Keratinocyte (primary cell): ENCODE measurements around the gene MAPKBP1. TPM values are rescaled to one million over a fixed set of nuclear protein-coding genes. Genes with fewer than 3 reads are reported as not detected.
"Not testable (repeated sequence)": the region's sequence is repeated elsewhere in the genome, so short reads cannot be mapped to it uniquely, and the experiment has no call there.

ENCODE experiments used
- DNase-seq: peaks from one replicate; pipeline ENCODE4 v3.0.0-alpha.2; 2011; ENCODE audit warnings: low read depth, missing footprints, low spot score
- FAIRE-seq: peaks from 2 replicates; lab custom pipeline; 2011; peaks lifted over from hg19 to GRCh38; lab: Jason Lieb, UNC
- H2AFZ ChIP-seq: 2 replicates; pipeline ENCODE4 v1.6.0; 2012; ENCODE audit warnings: low read length, control low read depth, inconsistent platforms; ENCODE audit not compliant: control insufficient read depth
- H3K27ac ChIP-seq: 2 replicates; pipeline ENCODE4 v1.5.1; 2011; ENCODE audit warnings: low read length; ENCODE audit not compliant: control insufficient read depth, insufficient read depth
- H3K27me3 ChIP-seq: 3 replicates; pipeline ENCODE4 v1.6.0; 2011; ENCODE audit warnings: low read length; ENCODE audit not compliant: control insufficient read depth, insufficient read depth; ENCODE audit errors: extremely low read depth
- H3K36me3 ChIP-seq, 2 experiments: 2 replicates in 1 of 2; 3 replicates in 1 of 2; pipeline ENCODE4 v1.5.1; 2011; ENCODE audit warnings: low read length in 2 of 2, mild to moderate bottlenecking in 1 of 2; ENCODE audit not compliant: control insufficient read depth in 2 of 2, insufficient read depth in 2 of 2; ENCODE audit errors: extremely low read depth in 1 of 2
- H3K4me1 ChIP-seq: 3 replicates; pipeline ENCODE4 v1.5.1; 2011; ENCODE audit warnings: low read length; ENCODE audit not compliant: control insufficient read depth, insufficient read depth; ENCODE audit errors: extremely low read depth
- H3K4me2 ChIP-seq: 3 replicates; pipeline ENCODE4 v1.6.0; 2011; ENCODE audit warnings: low read depth, low read length; ENCODE audit not compliant: control insufficient read depth, insufficient read depth; ENCODE audit errors: extremely low read depth
- H3K4me3 ChIP-seq, 3 experiments: fragments of 200-600 bp in 1 of 3; sonication (generic) in 1 of 3; 2 replicates in 2 of 3; 3 replicates in 1 of 3; pipeline ENCODE4 v1.5.1; 2011 to 2016; ENCODE audit warnings: low read length in 3 of 3, mild to moderate bottlenecking in 3 of 3, control low read depth in 2 of 3, inconsistent platforms in 1 of 3, low read depth in 1 of 3, mixed read lengths in 1 of 3, mixed run types in 1 of 3, moderate library complexity in 1 of 3; ENCODE audit not compliant: control insufficient read depth in 2 of 3, insufficient read depth in 2 of 3; ENCODE audit errors: extremely low read depth in 1 of 3
- H3K79me2 ChIP-seq: 2 replicates; pipeline ENCODE4 v1.6.0; 2012; ENCODE audit warnings: low read length; ENCODE audit not compliant: control insufficient read depth, insufficient read depth
- H3K9ac ChIP-seq: 3 replicates; pipeline ENCODE4 v1.6.0; 2011; ENCODE audit warnings: low read length; ENCODE audit not compliant: control insufficient read depth, insufficient read depth; ENCODE audit errors: extremely low read depth
- H3K9me1 ChIP-seq: 3 replicates; pipeline ENCODE4 v1.6.0; 2011; ENCODE audit warnings: low read length; ENCODE audit not compliant: control insufficient read depth, insufficient read depth; ENCODE audit errors: extremely low read depth
- H3K9me3 ChIP-seq: 2 replicates; pipeline ENCODE4 v1.5.1; 2012; ENCODE audit warnings: low read depth, low read length; ENCODE audit not compliant: control insufficient read depth
- H4K20me1 ChIP-seq: 3 replicates; pipeline ENCODE4 v1.6.0; 2011; ENCODE audit warnings: low read length; ENCODE audit not compliant: control insufficient read depth, insufficient read depth; ENCODE audit errors: extremely low read depth
- CTCF ChIP-seq, 3 experiments: IDR thresholded peaks in 1 of 3; conservative IDR thresholded peaks in 1 of 3; optimal IDR thresholded peaks in 1 of 3; 2 replicates in 2 of 3; 3 replicates in 1 of 3; pipeline versions ENCODE3 to v1.5.1; 2011; ENCODE audit warnings: low read length in 3 of 3, mild to moderate bottlenecking in 3 of 3, moderate library complexity in 2 of 3, control low read depth in 1 of 3, inconsistent platforms in 1 of 3; ENCODE audit not compliant: insufficient read depth in 2 of 3; ENCODE audit errors: extremely low read depth in 1 of 3
- EZH2 ChIP-seq: IDR thresholded peaks from one replicate; pipeline ENCODE4 v1.6.1; 2012; ENCODE audit warnings: inconsistent platforms, mild to moderate bottlenecking, low read length, moderate library complexity
- dilution Hi-C: fragments of 300-500 bp; cut with MboI; formaldehyde crosslinking; loops from one replicate; pipeline ENCODE4 v1.7.0; 2020; ENCODE audit warnings: low sequenced_read_pairs; ENCODE audit not compliant: extremely low pct_ligation_motif_present
- polyA minus RNA-seq, 3 experiments: library from RNA; depleted of rRNA, polyadenylated mRNA; stranded (reverse); fragments of >200 nt; gene quantifications; 1 replicate in 1 of 3; 2 replicates in 1 of 3; 3 replicates in 1 of 3; pipeline ENCODE4 v1.2.3, GENCODE V29; 2011
- polyA plus RNA-seq, 5 experiments: library from polyadenylated mRNA; depleted of rRNA in 3 of 5; stranded (reverse) in 3 of 5; stranded (forward) in 1 of 5; unstranded in 1 of 5; fragments of >200 nt; gene quantifications; 1 replicate in 1 of 5; 2 replicates in 3 of 5; 3 replicates in 1 of 5; pipeline versions ENCODE4 v1.2.1 to v1.2.3, GENCODE V29; 2011 to 2012; ENCODE audit warnings: missing spikeins in 2 of 5, low read depth in 1 of 5, low replicate concordance in 1 of 5

Gene MAPKBP1
- polyA plus RNA-seq (11.3 to 22.2 TPM (median 18.3 TPM) in 3 replicates), polyA minus RNA-seq (61.9 to 98.7 TPM (median 65.0 TPM) in 3 replicates)
- 9.8 TPM for polyA plus RNA-seq (2011; ENCODE audit: low read depth)
- polyA plus RNA-seq (2011; cell fraction: cytosol; rRNA removed): 7.7 and 34.7 TPM in 2 replicates
- polyA plus RNA-seq (2011; cell fraction: nucleus; rRNA removed): 72.2 and 89.6 TPM in 2 replicates
- 20.7 and 24.2 TPM in 2 replicates for polyA plus RNA-seq (2012; ENCODE audit: low replicate concordance)
- polyA minus RNA-seq (2011; cell fraction: cytosol; rRNA and poly(A)+ RNA removed): 18.2 TPM
- 61.8 and 96.3 TPM in 2 replicates for polyA minus RNA-seq (2011; cell fraction: nucleus; rRNA and poly(A)+ RNA removed)

GRCh38 chr15:41774062-41774881 lies at the start of gene MAPKBP1:
Gene MAPKBP1, plus strand, starts transcription at chr15:41774484. Its CDS starts 792 bp downstream, at chr15:41775276.
- DNase-seq (peak; percentile 85), FAIRE-seq (peak; percentile 74)
- peak within 1 kb of the TSS; percentile 96 for H3K4me2 ChIP-seq
- TF ChIP-seq EZH2 (no peak), CTCF (optimal IDR thresholded peaks at IDR 0.05 in 1 of 3, IDR thresholded peaks at IDR 0.05 in 1 of 3, conservative IDR thresholded peaks at IDR 0.05 in 1 of 3; ENCODE audit: extremely low read depth in 1 of 3, insufficient read depth in 2 of 3, low read length in 3 of 3) (peak; percentile 78 to 89 (median 81))
- dilution Hi-C loops: no loop called here
- no peaks in the 10 kb centered on the region for H3K27me3 ChIP-seq
- peaks cover 43% of the 10 kb centered on the region for H3K79me2 ChIP-seq
- no peaks in the 10 kb centered on the region for H3K9me1 ChIP-seq
- H3K27ac ChIP-seq: peak within 1 kb of the TSS; percentile 95
- no peaks in the 10 kb centered on the region for H4K20me1 ChIP-seq
- H3K4me1 ChIP-seq: peaks cover 46% of the 10 kb centered on the region
- no peaks in the 10 kb centered on the region for H3K9me3 ChIP-seq
- H2AFZ ChIP-seq: peak within 1 kb of the TSS; percentile 92
- peak within 1 kb of the TSS; percentile 84 for H3K9ac ChIP-seq
- peaks cover 0 to under 1% of the 10 kb centered on the region in 2 experiments for H3K36me3 ChIP-seq
- peak within 1 kb of the TSS; percentile 62 to 76 (median 72) for H3K4me3 ChIP-seq

- Histone ChIP-seq H3K27ac (no peak overlapping the region), H3K4me1 (no peaks in the 10 kb centered on the region), H3K9ac (no peak overlapping the region), H3K27me3 (no peaks in the 10 kb centered on the region), H3K79me2 (no peaks in the 10 kb centered on the region), H3K4me3 (no peak overlapping the region), H4K20me1 (no peaks in the 10 kb centered on the region), H2AFZ (no peak overlapping the region), H3K36me3 (no peaks in the 10 kb centered on the region), H3K4me2 (no peak overlapping the region), H3K9me1 (no peaks in the 10 kb centered on the region), H3K9me3 (no peaks in the 10 kb centered on the region)
- DNase-seq (no peak), FAIRE-seq (no peak)
- dilution Hi-C loops: no loop called here
- TF ChIP-seq CTCF (optimal IDR thresholded peaks at IDR 0.05 in 1 of 3, IDR thresholded peaks at IDR 0.05 in 1 of 3, conservative IDR thresholded peaks at IDR 0.05 in 1 of 3; ENCODE audit: extremely low read depth in 1 of 3, insufficient read depth in 2 of 3, low read length in 3 of 3): no peak
- TF ChIP-seq EZH2: no peak
These were observed 47.1 kb upstream of the MAPKBP1 start for GRCh38 chr15:41727143-41727542.

GRCh38 chr15:41728061-41728460 lies 46.2 kb upstream of the MAPKBP1 start:
- H3K9ac ChIP-seq, H3K36me3 ChIP-seq, H3K9me3 ChIP-seq, H3K4me1 ChIP-seq, H3K79me2 ChIP-seq, DNase-seq, H3K9me1 ChIP-seq, H2AFZ ChIP-seq, H3K27me3 ChIP-seq, H3K4me3 ChIP-seq, dilution Hi-C loops, FAIRE-seq, H4K20me1 ChIP-seq, H3K27ac ChIP-seq, H3K4me2 ChIP-seq: not testable (repeated sequence)
